H1 (cell line): ENCODE data around the gene PLK5.

Source experiments
- BACH1 ChIP-seq: IDR thresholded peaks from 2 replicates; pipeline ENCODE4 v1.6.1; 2012; ENCODE audit warnings: low read length, improper control_type of control experiment
- CEBPB ChIP-seq: IDR thresholded peaks from 2 replicates; pipeline ENCODE4 v1.6.1; 2012; ENCODE audit warnings: low read depth, low read length
- CTCF ChIP-seq, 3 experiments: IDR thresholded peaks; 1 replicate in 2 of 3; 2 replicates in 1 of 3; pipeline versions ENCODE4 v1.5.1 to v1.6.1; 2011; ENCODE audit warnings: low read length in 3 of 3, mild to moderate bottlenecking in 3 of 3, inconsistent platforms in 2 of 3, low read depth in 1 of 3, moderate library complexity in 1 of 3; ENCODE audit not compliant: insufficient read depth in 1 of 3; ENCODE audit errors: control extremely low read depth in 1 of 3
- EP300 ChIP-seq, 2 experiments: IDR thresholded peaks; 1 replicate in 1 of 2; 2 replicates in 1 of 2; pipeline ENCODE4 v1.6.1; 2011 to 2012; ENCODE audit warnings: low read depth in 2 of 2, low read length in 2 of 2, mild to moderate bottlenecking in 2 of 2, borderline replicate concordance in 1 of 2, inconsistent platforms in 1 of 2, moderate library complexity in 1 of 2
- MAX ChIP-seq: IDR thresholded peaks from 2 replicates; pipeline ENCODE4 v1.6.1; 2012; ENCODE audit warnings: inconsistent platforms
- NRF1 ChIP-seq: IDR thresholded peaks from 2 replicates; pipeline ENCODE4 v1.6.1; 2011; ENCODE audit warnings: mild to moderate bottlenecking, low read depth, low read length, improper control_type of control experiment
- POLR2A ChIP-seq, 2 experiments: IDR thresholded peaks; 1 replicate in 1 of 2; 2 replicates in 1 of 2; pipeline ENCODE4 v1.6.1; 2011; ENCODE audit warnings: low read depth in 2 of 2, low read length in 2 of 2, mild to moderate bottlenecking in 2 of 2; ENCODE audit errors: control extremely low read depth in 1 of 2
- POLR2AphosphoS5 ChIP-seq: IDR thresholded peaks from 2 replicates; pipeline ENCODE4 v1.6.1; 2011; ENCODE audit warnings: low read depth, low read length
- RFX5 ChIP-seq: IDR thresholded peaks from 2 replicates; pipeline ENCODE4 v1.6.1; 2011; ENCODE audit warnings: low read depth, low read length, improper control_type of control experiment, borderline replicate concordance
- RXRA ChIP-seq: IDR thresholded peaks from 2 replicates; pipeline ENCODE4 v1.6.1; 2011; ENCODE audit warnings: low read depth, mild to moderate bottlenecking, low read length, moderate library complexity; ENCODE audit not compliant: insufficient read depth
- SAP30 ChIP-seq: fragments of 300-600 bp; sonication (generic); IDR thresholded peaks from 2 replicates; pipeline ENCODE4 v1.7.1; 2012; ENCODE audit warnings: low read length, moderate library complexity, mild to moderate bottlenecking, inconsistent platforms; ENCODE audit not compliant: insufficient read depth, insufficient replicate concordance
- TAF1 ChIP-seq: IDR thresholded peaks from 2 replicates; pipeline ENCODE4 v1.6.1; 2011; ENCODE audit warnings: mild to moderate bottlenecking, low read depth, low read length
- TBP ChIP-seq: IDR thresholded peaks from 2 replicates; pipeline ENCODE4 v1.6.1; 2011; ENCODE audit warnings: low read depth, low read length, improper control_type of control experiment
- USF2 ChIP-seq: IDR thresholded peaks from 2 replicates; pipeline ENCODE4 v1.6.1; 2011; ENCODE audit warnings: low read length, improper control_type of control experiment

GRCh38 chr19:1474765-1475351, 49.0 kb upstream of the PLK5 start:
- TF ChIP-seq CTCF (IDR thresholded peaks at IDR 0.05; ENCODE audit: control extremely low read depth in 1 of 3, insufficient read depth in 1 of 3, low read depth in 1 of 3, low read length in 3 of 3) (no peak), POLR2A (IDR thresholded peaks at IDR 0.05; ENCODE audit: control extremely low read depth in 1 of 2, low read depth in 2 of 2, low read length in 2 of 2) (no peak), USF2 (no peak), NRF1 (no peak), RXRA (no peak), POLR2AphosphoS5 (no peak), BACH1 (no peak), MAX (no peak), RFX5 (no peak), EP300 (IDR thresholded peaks at IDR 0.05; ENCODE audit: borderline replicate concordance in 1 of 2, low read depth in 2 of 2, low read length in 2 of 2) (no peak), SAP30 (no peak), TBP (no peak), TAF1 (no peak), CEBPB (no peak)
